Esophagus muscularis mucosa (tissue), 3 donors: Measurements from ENCODE around the gene KIF16B.

ENCODE experiments used
- CTCF ChIP-seq, 3 experiments: fragments of 200-600 bp in 2 of 3; fragments of 450-650 bp in 1 of 3; sonication (generic) in 2 of 3; IDR thresholded peaks; one replicate each; pipeline ENCODE4 v1.5.1; 2017 to 2019; ENCODE audit warnings: antibody characterized with exemption in 3 of 3, mild to moderate bottlenecking in 2 of 3, moderate library complexity in 1 of 3
- POLR2A ChIP-seq: fragments of 450-650 bp; IDR thresholded peaks from one replicate; pipeline ENCODE4 v1.6.1; 2017; ENCODE audit warnings: antibody characterized with exemption, moderate library complexity, mild to moderate bottlenecking, low read depth

GRCh38 chr20:16517946-16518783 is 55.1 kb downstream of the KIF16B start:
- TF ChIP-seq CTCF (IDR thresholded peaks at IDR 0.05) (peak; percentile 32 to 53 (median 41)), POLR2A (no peak)
